GM12878 (cell line): ENCODE data around the gene STX10. TPM values are rescaled to one million over a fixed set of nuclear protein-coding genes. Genes with fewer than 3 reads are reported as not detected.

Experiments
- ATAC-seq: fragments of 200-7000 bp; cut with Tn5 transposase; 3 replicates; pipeline ENCODE4 v1.9.1; 2020; ENCODE audit warnings: mild to moderate bottlenecking, moderate library complexity
- BruUV-seq: library from RNA; stranded (reverse); fragments of 400-500 nt; replicated peaks from 2 replicates; lab custom pipeline; 2021; lab: Mats Ljungman, UMichigan
- CTCF ChIA-PET: fragments of 300-600 bp; sonication (Branson Sonifier 250); formaldehyde crosslinking; extraction: SDS; loops from one replicate; lab custom pipeline; 2021; ENCODE audit warnings: inconsistent platforms; lab: Yijun Ruan, JAX
- POLR2A ChIA-PET: fragments of 350-600 bp; formaldehyde crosslinking; extraction: SDS; loops from one replicate; lab custom pipeline; 2021; ENCODE audit warnings: inconsistent platforms; lab: Charles Lee
- RAD21 ChIA-PET: fragments of 300-600 bp; sonication (Branson Sonifier 250); formaldehyde crosslinking; loops from one replicate; lab custom pipeline; 2023; ENCODE audit warnings: antibody characterized with exemption; ENCODE audit not compliant: unreplicated experiment; lab: Charles Lee
- SMC1A ChIA-PET: fragments of 300-600 bp; sonication (Branson Sonifier 250); formaldehyde crosslinking; loops from one replicate; lab custom pipeline; 2023; ENCODE audit not compliant: unreplicated experiment, uncharacterized antibody; lab: Charles Lee
- DNase-seq: peaks from one replicate; pipeline ENCODE4 v3.0.0-alpha.2; 2011; ENCODE audit warnings: low read depth, low spot score
- FAIRE-seq: peaks from 3 replicates; lab custom pipeline; 2011; peaks lifted over from hg19 to GRCh38; lab: Jason Lieb, UNC
- H2AFZ ChIP-seq: 2 replicates; pipeline ENCODE4 v1.6.0; 2011; ENCODE audit warnings: low read depth, low read length, control low read depth; ENCODE audit not compliant: control insufficient read depth
- H3K27ac ChIP-seq: 2 replicates; pipeline ENCODE4 v1.5.1; 2011; ENCODE audit warnings: control low read depth; ENCODE audit not compliant: control insufficient read depth, insufficient read depth
- H3K27me3 ChIP-seq, 2 experiments: replicated peaks in 1 of 2; 2 replicates each; pipeline versions ENCODE4 v1.6.0 to v1.6.1; 2011; ENCODE audit warnings: low read length in 1 of 2; ENCODE audit not compliant: control insufficient read depth in 2 of 2, insufficient read depth in 2 of 2
- H3K36me3 ChIP-seq, 2 experiments: 2 replicates each; pipeline ENCODE4 v1.5.1; 2011; ENCODE audit warnings: low read length in 1 of 2; ENCODE audit not compliant: control insufficient read depth in 2 of 2, insufficient read depth in 2 of 2
- H3K4me1 ChIP-seq: 2 replicates; pipeline ENCODE4 v1.6.1; 2011; ENCODE audit warnings: mild to moderate bottlenecking, low read length, moderate library complexity, mixed read lengths; ENCODE audit not compliant: control insufficient read depth, insufficient read depth
- H3K4me2 ChIP-seq: 2 replicates; pipeline ENCODE4 v1.6.0; 2011; ENCODE audit warnings: control low read depth; ENCODE audit not compliant: control insufficient read depth, insufficient read depth
- H3K4me3 ChIP-seq: fragments of 200-600 bp; sonication (generic); 2 replicates; pipeline ENCODE4 v1.5.1; 2016
- H3K79me2 ChIP-seq: 2 replicates; pipeline ENCODE4 v1.6.0; 2011; ENCODE audit warnings: low read length; ENCODE audit not compliant: control insufficient read depth, insufficient read depth
- H3K9ac ChIP-seq: 2 replicates; pipeline ENCODE4 v1.8.0; 2011; ENCODE audit warnings: low read length, control low read depth, mixed read lengths; ENCODE audit not compliant: control insufficient read depth, insufficient read depth
- H3K9me3 ChIP-seq: replicated peaks from 3 replicates; pipeline ENCODE4 v1.5.1; 2011; ENCODE audit warnings: mild to moderate bottlenecking, low read length; ENCODE audit not compliant: control insufficient read depth, insufficient read depth
- H4K20me1 ChIP-seq: 2 replicates; pipeline ENCODE4 v1.6.0; 2011; ENCODE audit not compliant: control insufficient read depth, insufficient read depth
- ASH2L ChIP-seq: fragments of 300-600, 200-600 bp; sonication (generic); IDR thresholded peaks from 2 replicates; pipeline ENCODE4 v1.6.1; 2017; ENCODE audit warnings: low read depth, mild to moderate bottlenecking, borderline replicate concordance
- BHLHE40 ChIP-seq, 2 experiments: fragments of 450-650 bp in 1 of 2; IDR thresholded peaks; 2 replicates each; pipeline ENCODE4 v1.6.1; 2011 to 2017; ENCODE audit warnings: low read depth in 2 of 2, borderline replicate concordance in 1 of 2, improper control_type of control experiment in 1 of 2, low read length in 1 of 2, mild to moderate bottlenecking in 1 of 2
- DPF2 ChIP-seq: fragments of 450-650 bp; IDR thresholded peaks from 2 replicates; pipeline ENCODE4 v1.6.1; 2017; ENCODE audit warnings: mild to moderate bottlenecking
- E4F1 ChIP-seq: fragments of 450-650 bp; IDR thresholded peaks from 2 replicates; pipeline ENCODE4 v1.6.1; 2018; ENCODE audit warnings: borderline replicate concordance, mild to moderate bottlenecking; ENCODE audit not compliant: partially characterized antibody
- NKRF ChIP-seq: fragments of 450-650 bp; conservative IDR thresholded peaks from 2 replicates; pipeline ENCODE4 v1.6.1; 2017; ENCODE audit warnings: mild to moderate bottlenecking, moderate library complexity
- PAX5 ChIP-seq: IDR thresholded peaks from 2 replicates; pipeline ENCODE4 v1.6.1; 2011; ENCODE audit warnings: low read depth, low read length, borderline replicate concordance
- POLR2AphosphoS5 ChIP-seq: IDR thresholded peaks from 2 replicates; pipeline ENCODE4 v1.6.1; 2011; ENCODE audit warnings: mild to moderate bottlenecking, low read length, inconsistent platforms
- SIN3A ChIP-seq: IDR thresholded peaks from 2 replicates; pipeline ENCODE4 v1.6.1; 2012; ENCODE audit warnings: low read depth, low read length, improper control_type of control experiment
- TARDBP ChIP-seq: IDR thresholded peaks from 2 replicates; pipeline ENCODE4 v1.6.1; 2016; ENCODE audit warnings: borderline replicate concordance
- ZNF687 ChIP-seq: fragments of 450-650 bp; IDR thresholded peaks from 2 replicates; pipeline ENCODE4 v1.6.1; 2017; ENCODE audit warnings: mild to moderate bottlenecking, moderate library complexity
- WGBS: methylation state at CpG from one replicate; pipeline ENCODE4 v1.1.6; 2016; ENCODE audit warnings: low lambda C conversion rate; ENCODE audit not compliant: insufficient replicate concordance, insufficient coverage; ENCODE audit errors: missing lambda C conversion rate; 5-methylcytosine and 5-hydroxymethylcytosine counted together
- in situ Hi-C: fragments of 300-500 bp; cut with MboI; formaldehyde crosslinking; loops from 9 replicates; pipeline ENCODE4 v1.14.3; 2018; ENCODE audit warnings: mixed read lengths
- intact Hi-C: fragments of 100-400 bp; cut with micrococcal nuclease; formaldehyde crosslinking; loops from one replicate; pipeline ENCODE4 v1.14.2; 2022; ENCODE audit not compliant: unreplicated experiment
- polyA plus RNA-seq, 11 experiments: library from polyadenylated mRNA; depleted of rRNA in 4 of 11; unstranded in 6 of 11; stranded (reverse) in 5 of 11; fragments of >200 nt; fragmentation: Nextera tagmentation in 4 of 11; fragmentation: Illumina TruSeq in 1 of 11; extraction: Ambion mirVana in 4 of 11; extraction: Trizol in 1 of 11; gene quantifications; 1 replicate in 1 of 11; 2 replicates in 10 of 11; pipeline versions ENCODE4 v1.2.1 to v1.2.3, GENCODE V29; 2011 to 2016; ENCODE audit warnings: inconsistent platforms in 2 of 11, missing spikeins in 2 of 11, low read depth in 1 of 11
- total RNA-seq, 4 experiments: library from RNA; depleted of rRNA in 3 of 4; stranded (reverse); fragments of >200 nt in 3 of 4; fragmentation: Illumina TruSeq in 1 of 4; extraction: Trizol in 1 of 4; gene quantifications; 2 replicates each; pipeline versions ENCODE4 v1.2.1 to v1.2.3, GENCODE V29; 2013 to 2021

The STX10 gene
- total and polyA plus RNA-seq, 10 of the 15 experiments (the other 5 are each of a cell fraction or from before 2014, with no cell fraction given) = 0.56 to 76.1 (median 47.6) TPM

- TF ChIP-seq POLR2AphosphoS5 = no peak
- TF ChIP-seq E4F1 = no peak
These were observed 893 bp upstream of the STX10 start (continued) for GRCh38 chr19:13150931-13151604.

- H3K4me3 ChIP-seq = peak overlapping the region; percentile 97
- H3K27ac ChIP-seq = peak overlapping the region; percentile 97
- POLR2A ChIA-PET = interaction anchor here (0.5 to 1.7 kb wide), 5 partner anchors 14 to 842 kb away, joined by 3 to 7 read pairs (median 4); partner anchors contain the start of gene NACC1
- FAIRE-seq (no peak), DNase-seq (no peak), ATAC-seq (peak; percentile 2)
- no peaks in the 10 kb centered on the region for H3K27me3 ChIP-seq
- BruUV-seq = TSS peak; percentile 63
- peak overlapping the region; percentile 97 for H3K9ac ChIP-seq
- H4K20me1 ChIP-seq = no peaks in the 10 kb centered on the region
- peaks cover 45% of the 10 kb centered on the region for H3K79me2 ChIP-seq
- WGBS = under 1% methylated on average over 42 of the region's 46 CpGs
- RAD21 ChIA-PET = interaction anchor here (1.0 to 1.8 kb wide), 5 partner anchors 29 to 111 kb away, joined by 3 to 10 read pairs (median 6); partner anchors contain the start of gene NACC1
- SMC1A ChIA-PET = interaction anchor here (0.8 to 1.4 kb wide), 3 partner anchors 14 to 62 kb away, joined by 3 read pairs; partner anchors contain the start of gene NACC1
- H3K36me3 ChIP-seq = no peaks in the 10 kb centered on the region; a peak in 1 of 4 replicates
- H3K4me2 ChIP-seq = peak overlapping the region; percentile 92
- intact Hi-C loops (loop anchor here (2.0 to 10.0 kb wide), 4 partner anchors 31 to 855 kb away; partner anchors contain the start of genes LYL1, NACC1 and RFX1), in situ Hi-C loops (loop anchor here (10.0 to 25.0 kb wide), 3 partner anchors 695 to 1562 kb away; partner anchors contain the start of genes ACP5 and ZNF627)
- H3K4me1 ChIP-seq = peaks cover 4% of the 10 kb centered on the region
- CTCF ChIA-PET = interaction anchor here (0.6 to 2.1 kb wide), 5 partner anchors 17 to 46 kb away, joined by 3 to 8 read pairs (median 3); partner anchors contain the start of gene NACC1
- H2AFZ ChIP-seq = peak overlapping the region; percentile 92
- no peaks in the 10 kb centered on the region for H3K9me3 ChIP-seq
- TF ChIP-seq ZNF687 (0 out of 2 replicates have a peak, but pooled peaks have one; percentile 27), ASH2L (0 out of 2 replicates have a peak, but pooled peaks have one; percentile 48), NKRF (0 out of 2 replicates have a peak, but pooled peaks have one; percentile 14), DPF2 (peak; percentile 68), BHLHE40 (IDR thresholded peaks at IDR 0.05; ENCODE audit: borderline replicate concordance in 1 of 2, low read depth in 2 of 2, low read length in 1 of 2) (no peak), TARDBP (no peak), PAX5 (no peak), SIN3A (peak; percentile 22)
These were observed 468 bp downstream of the STX10 start for GRCh38 chr19:13149628-13150186.
